Measurements from ENCODE around the gene MOBP.

Gene MOBP

GRCh38 chr3:39519554-39520288 is 52.2 kb downstream of the MOBP start:
- Histone ChIP-seq H3K4me1 (no peaks in the 10 kb centered on the region), H3K4me3 (ENCODE audit: low read depth, low read length) (no peak overlapping the region), H3K36me3 (no peaks in the 10 kb centered on the region), H3K9me3 (no peaks in the 10 kb centered on the region), H3K27me3 (no peaks in the 10 kb centered on the region)
- DNase-seq = no peak
- TF ChIP-seq CTCF (IDR thresholded peaks at IDR 0.05; ENCODE audit: low read depth, low read length) = no peak

GRCh38 chr3:39521456-39521855 is 54.0 kb downstream of the MOBP start:
- no peak for TF ChIP-seq CTCF (IDR thresholded peaks at IDR 0.05; ENCODE audit: low read depth, low read length)
- DNase-seq = no peak
- Histone ChIP-seq H3K4me3 (ENCODE audit: low read depth, low read length) (no peak overlapping the region), H3K4me1 (no peaks in the 10 kb centered on the region), H3K36me3 (no peaks in the 10 kb centered on the region), H3K27me3 (no peaks in the 10 kb centered on the region), H3K9me3 (no peaks in the 10 kb centered on the region)

GRCh38 chr3:39524107-39524506 is 56.6 kb downstream of the MOBP start:
- Histone ChIP-seq H3K9me3 (no peaks in the 10 kb centered on the region), H3K4me3 (ENCODE audit: low read depth, low read length) (no peak overlapping the region), H3K36me3 (no peaks in the 10 kb centered on the region), H3K4me1 (no peaks in the 10 kb centered on the region), H3K27me3 (no peaks in the 10 kb centered on the region)
- DNase-seq = no peak
- TF ChIP-seq CTCF (IDR thresholded peaks at IDR 0.05; ENCODE audit: low read depth, low read length) = no peak

- H3K27me3 ChIP-seq = no peaks in the 10 kb centered on the region
- DNase-seq = no peak
- no peak for TF ChIP-seq CTCF (IDR thresholded peaks at IDR 0.05; ENCODE audit: low read depth, low read length)
Observed at GRCh38 chr3:39528844-39529243, 61.4 kb downstream of the MOBP start.

GRCh38 chr3:39529577-39529976 is 62.1 kb downstream of the MOBP start:
- H3K27me3 ChIP-seq = no peaks in the 10 kb centered on the region
- no peaks in the 10 kb centered on the region for H3K4me1 ChIP-seq
- H3K36me3 ChIP-seq = no peaks in the 10 kb centered on the region
- DNase-seq = no peak
- TF ChIP-seq CTCF (IDR thresholded peaks at IDR 0.05; ENCODE audit: low read depth, low read length) = no peak
- H3K9me3 ChIP-seq = no peaks in the 10 kb centered on the region
- no peak overlapping the region for H3K4me3 ChIP-seq (ENCODE audit: low read depth, low read length)

More at GRCh38 chr3:39528844-39529243, 61.4 kb downstream of the MOBP start:
- no peaks in the 10 kb centered on the region for H3K4me1 ChIP-seq
- no peaks in the 10 kb centered on the region for H3K36me3 ChIP-seq
- no peak overlapping the region for H3K4me3 ChIP-seq (ENCODE audit: low read depth, low read length)
- no peaks in the 10 kb centered on the region for H3K9me3 ChIP-seq

- Histone ChIP-seq H3K9me3 (no peaks in the 10 kb centered on the region), H3K27me3 (no peaks in the 10 kb centered on the region), H3K36me3 (no peaks in the 10 kb centered on the region), H3K4me1 (no peaks in the 10 kb centered on the region), H3K4me3 (ENCODE audit: low read depth, low read length) (no peak overlapping the region)
- TF ChIP-seq CTCF (IDR thresholded peaks at IDR 0.05; ENCODE audit: low read depth, low read length) = no peak
- no peak for DNase-seq
Observed at GRCh38 chr3:39531066-39531465, 63.6 kb downstream of the MOBP start.

Data from BE2C (cell line).